NCI-H2196 treated with DMSO at 0.1 percent for 48 hours (cell line): ENCODE results near the gene CNOT6L.

ENCODE experiments used
- DNase-seq: peaks from one replicate; lab custom pipeline; 2025; ENCODE audit not compliant: unreplicated experiment; lab: John Stamatoyannopoulos, UW

Gene CNOT6L

DNA sequence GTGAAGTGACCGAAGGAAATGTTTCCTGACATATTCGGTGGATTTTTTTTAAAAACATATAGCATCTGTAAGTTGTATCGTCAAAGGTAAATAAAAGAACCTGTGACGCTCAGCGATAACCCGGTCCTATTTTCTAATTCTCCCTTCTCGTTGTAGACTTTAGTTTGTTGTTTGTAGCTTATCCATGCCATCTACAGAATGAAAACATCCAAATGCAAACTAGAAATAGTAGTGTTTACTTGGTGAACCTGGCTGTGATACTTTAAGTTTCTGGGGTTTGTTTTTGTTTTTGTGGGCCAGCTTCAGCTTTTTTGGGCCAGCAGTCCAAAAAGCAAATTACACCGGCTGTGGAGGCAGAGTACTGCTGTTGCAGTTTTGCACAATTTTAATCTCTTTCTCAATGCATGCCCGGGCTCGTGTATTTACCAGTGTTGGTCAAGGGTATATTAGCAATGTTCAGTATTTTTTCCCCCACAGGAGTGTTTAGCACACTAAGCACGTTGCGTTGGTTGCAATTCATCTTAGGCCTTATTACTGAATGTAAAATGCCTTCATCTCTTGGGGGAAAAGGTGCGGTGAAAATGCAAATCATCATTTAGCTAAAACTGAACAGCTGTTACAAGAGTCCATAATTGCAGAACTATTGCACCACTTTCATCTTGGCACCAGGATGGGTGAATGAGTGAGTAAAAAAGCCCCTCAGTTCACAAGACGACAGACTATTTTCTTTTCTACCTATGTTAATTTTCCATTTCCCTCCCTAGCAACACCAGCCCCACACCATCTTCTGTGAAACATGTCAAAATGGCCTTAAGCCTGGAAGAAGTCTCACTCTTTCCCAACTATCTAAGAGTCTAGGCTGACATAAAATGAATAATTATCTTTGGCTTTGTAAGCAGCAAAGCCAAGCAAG lies 1.7 kb upstream of the CNOT6L start:
- DNase-seq = no peak

DNA sequence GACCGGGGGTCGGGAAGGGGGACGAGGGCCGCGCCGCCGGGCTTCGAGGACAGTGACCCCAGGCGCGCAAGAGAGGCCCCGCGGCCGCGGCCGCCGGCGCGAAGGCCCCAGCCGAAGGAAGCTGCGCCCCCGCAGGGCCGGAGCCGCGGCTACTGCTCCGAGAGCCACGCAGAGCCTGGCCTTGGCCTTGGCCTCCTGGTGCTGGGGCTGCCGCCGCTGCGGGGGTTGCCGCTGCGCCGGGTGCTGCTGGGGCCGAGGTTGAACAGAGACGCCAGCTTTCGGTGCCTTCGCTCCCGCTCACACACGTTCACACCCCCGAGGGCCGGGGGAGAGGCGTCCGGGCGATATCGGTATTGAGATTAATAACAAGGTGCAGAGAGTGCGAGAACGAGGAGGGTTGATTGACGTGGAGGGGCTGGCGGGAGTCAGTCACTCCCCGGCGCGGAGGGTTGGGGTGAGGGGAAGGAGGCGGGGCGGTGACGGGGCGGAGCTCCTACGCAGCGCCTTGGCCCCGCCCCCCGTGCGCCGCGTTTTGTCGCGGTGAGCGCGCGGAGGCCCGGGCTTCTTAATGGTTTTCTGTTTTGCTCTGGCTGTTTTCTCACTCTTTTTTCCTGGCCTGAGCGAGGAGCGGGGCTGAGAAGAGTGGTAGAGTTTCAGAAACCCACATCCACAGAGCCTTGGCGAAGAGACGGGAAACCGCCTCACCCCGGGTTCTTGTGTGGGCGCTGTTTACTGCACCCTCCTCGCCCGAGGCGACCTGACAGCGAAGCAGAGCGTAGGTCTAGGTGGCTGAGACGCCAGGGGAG lies 878 bp upstream of the CNOT6L start:
- peak; percentile 44 for DNase-seq

DNA sequence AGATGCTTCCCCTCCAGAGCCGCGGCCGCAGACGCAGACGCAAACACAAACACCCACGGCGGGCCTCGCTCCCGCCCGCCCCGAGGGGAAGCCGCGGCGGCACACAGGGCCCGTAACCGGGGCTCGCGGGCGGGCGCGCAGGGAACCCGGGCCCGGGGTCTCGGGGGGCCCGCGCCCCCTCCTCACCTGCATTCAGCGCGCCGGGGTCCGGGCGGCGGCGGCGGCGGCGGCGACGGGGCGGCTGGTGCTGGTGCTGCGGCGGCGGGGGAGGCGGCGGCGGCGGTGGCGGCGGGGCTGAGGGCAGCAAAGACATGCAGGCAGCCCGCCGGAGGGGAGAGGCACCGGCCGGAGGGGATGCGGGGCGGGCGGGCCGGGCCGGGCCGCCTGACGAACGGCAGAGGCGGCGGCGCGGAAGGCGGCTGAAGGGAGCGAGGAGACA lies 255 bp upstream of the CNOT6L start:
- DNase-seq = no peak

DNA sequence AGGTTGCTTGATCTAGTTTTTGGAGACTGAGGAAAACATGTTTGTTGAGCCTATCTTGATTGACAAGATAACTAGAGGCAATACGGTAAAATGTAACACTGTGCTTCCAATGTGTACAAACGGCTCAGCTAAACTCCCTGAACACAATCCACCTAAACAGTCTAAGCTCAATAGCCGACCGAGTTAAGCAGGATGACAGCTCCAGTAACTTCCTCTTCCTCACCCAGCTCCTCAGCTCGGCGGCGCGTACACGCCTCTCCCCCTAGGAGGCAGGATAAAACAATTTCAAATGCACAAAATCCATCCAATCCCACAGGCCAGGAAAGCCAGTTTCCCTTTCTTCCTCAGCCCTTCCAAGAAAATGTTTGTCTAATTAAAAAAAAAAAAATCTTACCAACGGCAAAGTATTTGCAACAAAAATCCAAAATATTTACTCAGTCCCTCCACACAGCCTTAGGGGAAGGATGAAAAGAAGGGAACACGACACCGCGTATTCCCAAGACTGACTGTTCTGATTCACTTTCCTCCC lies 1.0 kb downstream of the CNOT6L start:
- peak; percentile 46 for DNase-seq

DNA sequence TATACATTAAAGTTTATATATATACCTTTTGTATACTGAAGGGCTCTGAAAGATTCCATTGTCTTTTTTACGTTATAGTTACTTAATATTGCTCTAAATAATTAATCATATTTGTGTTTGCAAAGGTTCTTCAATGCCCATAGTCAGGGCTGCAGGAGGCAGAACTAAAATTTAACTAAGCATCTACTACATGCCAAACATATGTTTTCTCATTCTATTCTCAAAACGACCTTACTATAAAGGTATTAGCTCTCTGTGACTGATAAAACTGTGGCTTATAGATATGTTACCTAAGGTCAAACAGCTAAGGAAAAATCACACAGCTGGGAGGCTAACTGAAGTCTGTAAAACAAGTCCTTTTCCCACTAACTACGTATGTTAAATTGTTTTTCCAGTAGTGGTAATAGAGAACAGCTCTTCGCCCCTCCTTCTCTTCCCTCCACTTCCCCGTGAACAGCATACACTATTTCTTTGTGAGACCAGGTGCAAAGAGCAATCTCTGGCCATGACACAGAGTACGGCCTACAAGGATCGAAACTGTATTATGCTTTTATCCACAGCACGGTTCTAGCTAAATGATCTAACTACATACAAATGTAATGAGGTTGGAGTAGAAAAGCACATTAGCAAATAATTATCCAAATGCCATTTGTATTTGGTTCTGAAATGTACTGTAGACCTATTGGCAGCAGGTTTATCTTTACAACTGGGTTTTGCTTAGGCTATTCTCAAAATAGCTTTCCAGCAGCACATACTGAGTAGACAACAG lies 1.7 kb downstream of the CNOT6L start:
- DNase-seq = no peak

DNA sequence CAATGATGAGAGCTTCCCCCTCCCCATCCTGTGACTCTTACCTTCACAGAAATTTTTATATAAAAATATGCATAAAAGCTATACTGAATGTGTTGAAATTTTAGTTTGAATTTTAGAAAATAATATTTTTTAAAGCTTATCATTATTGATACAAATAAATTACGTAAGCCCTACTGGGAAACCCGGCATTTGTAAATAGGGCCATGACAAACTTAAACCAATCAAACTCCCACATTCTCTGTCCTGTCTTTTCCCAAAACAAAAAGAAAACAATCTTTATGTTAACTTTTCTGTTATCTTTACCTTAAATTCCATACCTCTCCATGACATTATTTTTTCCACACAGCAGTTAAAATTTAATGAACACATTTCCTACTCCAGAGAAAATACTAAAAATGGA lies 2.6 kb downstream of the CNOT6L start:
- DNase-seq = no peak

DNA sequence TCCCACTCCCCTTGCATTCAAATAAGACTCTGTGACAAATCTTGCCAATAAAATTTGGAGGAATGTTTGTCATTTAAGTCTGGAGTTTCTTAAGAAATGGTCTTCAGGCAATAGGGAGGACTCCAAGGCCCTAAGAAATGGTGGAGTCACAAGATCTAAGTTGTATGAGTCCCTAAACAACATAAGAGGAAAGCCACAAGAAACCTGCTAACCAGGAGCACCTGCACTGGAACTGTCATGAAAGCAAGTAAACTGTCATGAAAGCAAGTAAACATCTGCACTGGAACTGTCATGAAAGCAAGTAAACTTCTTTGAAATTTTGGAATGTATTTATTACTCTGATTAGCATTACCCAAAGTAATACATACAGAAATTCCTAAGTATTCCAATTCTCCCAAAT lies 3.5 kb downstream of the CNOT6L start:
- no peak for DNase-seq

DNA sequence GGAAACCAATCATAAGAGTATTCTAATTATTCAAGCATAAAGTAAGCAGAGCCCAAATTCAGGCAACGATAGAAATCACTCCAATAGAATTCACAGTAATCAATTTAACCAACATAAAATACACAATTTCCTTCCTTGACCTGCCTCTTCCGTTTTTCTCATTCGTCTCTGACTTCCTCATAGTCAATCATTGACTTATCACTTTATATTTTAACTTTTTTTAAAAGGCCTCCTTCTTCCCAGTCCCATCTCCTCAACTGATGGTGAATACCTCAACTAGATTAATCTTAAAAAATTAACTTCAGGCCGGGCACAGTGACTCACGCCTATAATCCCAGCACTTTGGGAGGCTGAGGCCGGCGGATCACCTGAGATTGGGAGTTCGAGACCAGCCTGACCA lies 13.3 kb downstream of the CNOT6L start:
- DNase-seq = no peak

DNA sequence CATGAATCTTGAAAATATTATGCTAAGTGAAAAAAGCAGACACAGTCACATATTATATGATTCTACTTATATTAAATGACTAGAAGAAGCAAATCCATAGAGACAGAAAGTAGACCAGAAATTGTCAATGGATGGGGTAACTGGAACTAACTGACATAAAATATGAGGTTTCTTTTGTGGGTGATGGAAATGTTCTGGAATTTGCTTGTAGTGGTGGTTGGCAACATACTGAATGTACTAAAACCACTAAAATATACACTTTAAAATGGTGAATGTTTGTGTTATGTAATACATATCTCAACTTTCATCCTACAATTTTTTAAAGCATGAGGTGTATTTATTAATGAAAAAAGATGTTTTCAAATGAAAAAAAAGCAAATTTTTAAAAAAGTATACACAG lies 14.7 kb downstream of the CNOT6L start:
- DNase-seq = no peak

DNA sequence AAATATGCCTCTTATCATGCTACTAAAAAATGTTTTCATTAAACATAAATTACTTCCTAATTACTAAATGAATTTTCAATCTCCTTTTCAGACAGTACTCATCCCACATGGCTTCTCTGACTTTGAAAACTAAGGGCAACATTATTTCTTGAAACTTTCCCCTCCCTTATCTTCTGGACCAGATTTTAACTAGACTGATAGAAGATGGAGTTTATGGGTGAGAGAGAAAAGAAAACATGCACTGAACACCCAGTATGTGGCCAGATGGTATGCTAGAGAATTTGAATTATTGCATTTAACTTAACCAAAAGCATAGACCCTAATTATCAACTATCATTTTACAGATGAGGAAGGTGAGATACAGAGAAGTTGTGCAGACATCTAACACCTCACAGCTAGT lies 16.8 kb downstream of the CNOT6L start:
- DNase-seq = no peak

DNA sequence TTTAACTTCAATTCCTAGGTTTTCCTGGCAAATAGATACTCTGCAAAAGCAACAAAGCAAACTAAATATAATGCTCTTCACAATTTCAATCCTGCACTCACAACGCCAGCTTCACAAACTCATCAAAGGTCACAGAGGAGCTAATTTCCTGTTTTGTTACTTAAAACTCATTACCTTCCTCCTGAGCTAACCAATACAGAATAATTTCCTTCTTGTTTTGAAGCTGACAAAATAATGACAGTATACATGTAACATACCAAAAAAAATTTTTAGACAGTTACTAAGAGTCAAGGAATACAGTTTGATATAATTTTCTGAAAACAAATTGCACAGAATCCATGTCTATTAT lies 17.9 kb downstream of the CNOT6L start:
- no peak for DNase-seq

DNA sequence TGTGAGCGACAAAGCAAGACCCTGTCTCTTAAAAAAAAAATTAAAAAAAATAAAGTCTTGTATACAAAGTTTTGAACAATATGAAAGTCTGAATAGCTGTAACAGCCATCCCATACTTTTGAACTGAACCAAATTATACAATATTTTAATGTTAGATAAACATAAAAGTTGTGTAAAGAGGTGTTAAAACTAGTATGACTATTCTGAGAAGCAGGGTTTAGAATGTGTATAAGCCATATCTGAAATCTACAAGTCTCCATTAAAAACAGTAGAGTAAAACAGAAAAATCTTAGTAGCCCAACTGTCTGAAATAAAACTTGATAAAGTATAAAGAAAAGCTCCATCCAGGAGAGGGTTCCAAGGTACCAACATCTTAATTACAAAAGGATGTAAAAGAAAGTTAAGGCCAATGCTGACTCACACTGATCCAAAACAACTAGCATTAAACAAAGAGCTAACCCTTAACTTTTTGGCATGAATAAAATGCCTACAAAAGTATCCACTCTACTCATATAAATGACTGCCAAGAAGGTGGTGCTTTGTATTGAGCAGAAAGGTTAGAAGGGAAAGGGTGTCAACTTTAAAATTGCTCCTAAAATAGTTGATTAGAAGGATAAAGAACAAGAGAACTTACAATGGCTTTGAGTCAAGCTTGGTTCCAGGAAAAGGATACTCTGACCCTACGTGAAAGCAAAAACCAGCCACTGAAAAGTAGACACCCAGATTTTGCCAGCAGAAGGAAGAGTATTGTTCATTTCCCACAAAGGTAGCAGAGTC lies 18.5 kb downstream of the CNOT6L start:
- DNase-seq = no peak

DNA sequence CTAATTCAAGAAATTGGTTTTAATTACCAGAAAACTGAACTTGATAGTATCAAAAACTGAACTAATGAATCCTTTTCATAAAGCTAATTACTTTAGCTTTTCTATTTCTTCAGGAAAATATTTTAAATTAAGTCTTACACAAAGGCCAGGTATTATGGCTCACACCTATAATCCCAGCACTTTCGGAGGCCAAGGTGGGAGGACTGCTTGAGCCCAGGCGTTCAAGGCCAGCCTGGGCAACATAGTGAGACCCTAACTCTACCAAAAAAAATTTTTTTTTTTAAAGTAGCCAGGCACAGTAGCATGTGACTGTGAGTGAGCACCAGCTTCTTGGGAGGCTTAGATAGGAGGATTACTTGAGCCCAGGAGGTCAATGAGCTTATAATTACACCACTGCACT lies 19.1 kb downstream of the CNOT6L start:
- DNase-seq = no peak

DNA sequence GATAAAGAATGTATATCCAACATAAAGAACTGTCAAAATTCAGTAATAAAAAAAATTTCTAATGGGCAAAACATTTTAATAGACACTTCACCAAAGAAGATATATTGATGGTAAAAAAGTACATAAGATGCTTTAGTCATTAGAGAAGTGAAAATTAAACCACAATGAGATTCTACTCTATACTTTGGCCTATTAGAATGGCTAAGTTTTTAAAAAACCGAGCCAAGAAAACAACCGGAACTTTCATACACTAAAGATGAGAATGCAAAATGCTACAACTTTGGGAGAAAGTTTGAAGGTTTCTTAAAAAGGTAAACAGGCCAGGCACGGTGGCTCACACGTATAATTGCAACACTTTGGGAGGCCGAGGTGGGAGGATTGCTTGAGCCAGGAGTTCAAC lies 20.8 kb downstream of the CNOT6L start:
- no peak for DNase-seq

DNA sequence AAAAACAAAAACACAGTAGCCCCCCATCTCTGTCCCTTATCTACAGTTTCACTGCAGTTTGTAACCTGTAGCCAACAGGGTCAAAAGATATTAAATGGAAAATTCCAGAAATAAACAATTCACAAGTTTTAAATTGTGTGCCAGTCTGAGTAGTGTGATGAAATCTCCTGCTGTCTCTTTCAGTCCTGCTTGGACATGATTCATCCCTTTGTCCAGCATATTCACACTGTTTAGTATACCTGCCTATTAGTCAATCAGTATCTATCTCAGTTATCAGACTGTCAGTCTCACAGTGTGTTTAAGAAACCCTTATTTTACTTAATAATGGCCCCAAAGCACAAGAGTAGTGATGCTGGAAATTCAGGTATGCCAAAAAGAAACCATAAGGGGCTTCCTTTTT lies 21.9 kb downstream of the CNOT6L start:
- no peak for DNase-seq

DNA sequence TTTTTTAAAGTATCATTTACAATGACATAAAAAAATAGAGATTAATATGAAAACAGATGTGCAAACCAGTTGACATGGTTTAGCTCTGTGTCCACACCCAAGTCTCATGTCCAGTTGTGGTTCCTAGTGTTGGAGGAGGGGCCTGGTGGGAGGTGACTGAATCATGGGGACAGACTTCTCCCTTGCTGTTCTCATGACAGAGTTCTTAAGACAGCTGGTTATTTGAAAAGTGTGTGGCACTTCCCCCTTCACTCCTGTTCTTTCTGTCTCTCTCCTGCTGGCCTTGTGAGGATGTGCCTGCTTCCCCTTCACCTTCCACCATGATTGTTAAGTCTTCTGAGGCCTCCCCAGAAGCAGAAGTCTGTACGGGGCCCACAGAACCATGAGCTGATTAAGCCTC lies 23.8 kb downstream of the CNOT6L start:
- DNase-seq = no peak

DNA sequence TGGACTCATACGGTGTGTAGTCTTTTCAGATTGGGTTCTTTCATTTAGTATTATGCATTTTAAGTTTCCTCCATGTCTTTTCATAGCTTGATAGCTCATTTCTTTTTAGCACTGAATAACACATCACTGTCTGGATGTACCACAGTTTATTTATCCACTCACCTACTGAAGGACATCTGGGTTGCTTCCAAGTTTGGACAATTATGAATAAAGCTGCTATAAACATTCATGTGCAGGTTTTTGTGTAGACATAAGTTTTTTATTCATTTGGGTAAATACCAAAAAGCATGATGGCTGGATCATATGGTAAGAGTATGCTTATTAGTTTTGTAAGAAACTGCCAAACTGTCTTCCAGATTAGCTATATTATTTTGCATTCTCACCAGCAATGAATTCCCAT lies 29.0 kb downstream of the CNOT6L start:
- DNase-seq = no peak

DNA sequence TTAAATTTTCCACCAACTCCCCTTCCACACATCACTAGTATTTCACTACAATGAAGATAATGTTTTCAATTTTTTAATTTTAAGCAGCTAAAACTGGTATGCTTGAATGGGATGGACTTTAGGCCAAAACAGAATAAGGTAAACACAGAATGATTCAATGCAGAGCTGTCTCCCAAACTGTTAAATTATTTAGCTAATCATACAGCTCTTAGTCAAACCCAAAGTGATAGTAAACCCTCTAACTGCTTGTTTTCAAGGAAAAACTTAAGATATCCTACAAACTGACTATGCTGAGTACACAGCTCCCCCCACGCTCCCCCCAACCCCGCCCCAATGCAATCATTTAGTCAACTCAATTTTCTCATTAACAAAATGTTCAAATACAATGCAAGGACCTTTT lies 30.2 kb downstream of the CNOT6L start:
- no peak for DNase-seq

DNA sequence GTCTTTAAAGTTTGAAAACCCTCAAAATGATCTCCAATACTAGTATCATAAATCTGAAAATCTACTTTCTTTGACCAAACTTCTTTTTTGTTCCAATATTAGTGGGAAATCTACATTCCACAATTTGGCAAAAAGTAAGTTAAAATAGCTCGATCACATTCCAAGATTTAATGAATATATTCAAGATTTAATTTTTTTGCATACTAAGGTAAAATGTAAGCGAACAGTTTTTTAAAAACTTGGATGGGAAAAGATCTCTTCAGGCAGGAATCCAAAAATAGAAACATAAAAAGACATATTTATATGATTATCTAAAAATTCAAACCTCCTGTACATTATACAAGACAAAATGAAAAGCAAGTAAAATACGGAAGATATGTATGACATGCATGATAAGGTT lies 31.2 kb downstream of the CNOT6L start:
- DNase-seq = no peak

DNA sequence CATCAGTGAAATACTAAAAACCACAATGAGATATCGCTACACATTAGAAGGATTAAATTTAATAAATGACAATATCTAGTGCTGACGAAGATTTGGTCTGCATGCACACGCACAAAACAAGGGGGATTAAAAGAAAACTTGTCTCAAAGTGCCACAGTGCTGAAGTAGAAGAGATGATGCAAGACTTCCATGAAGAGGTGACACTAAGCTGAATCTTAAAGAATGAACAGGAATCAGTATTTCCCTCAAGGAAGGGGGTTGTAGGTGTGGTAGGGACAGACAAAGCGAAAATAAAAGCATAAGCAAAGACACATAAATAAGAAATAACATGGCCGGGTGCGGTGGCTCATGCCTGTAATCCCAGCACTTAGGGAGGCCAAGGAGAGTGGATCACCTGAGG lies 33.5 kb downstream of the CNOT6L start:
- no peak for DNase-seq

DNA sequence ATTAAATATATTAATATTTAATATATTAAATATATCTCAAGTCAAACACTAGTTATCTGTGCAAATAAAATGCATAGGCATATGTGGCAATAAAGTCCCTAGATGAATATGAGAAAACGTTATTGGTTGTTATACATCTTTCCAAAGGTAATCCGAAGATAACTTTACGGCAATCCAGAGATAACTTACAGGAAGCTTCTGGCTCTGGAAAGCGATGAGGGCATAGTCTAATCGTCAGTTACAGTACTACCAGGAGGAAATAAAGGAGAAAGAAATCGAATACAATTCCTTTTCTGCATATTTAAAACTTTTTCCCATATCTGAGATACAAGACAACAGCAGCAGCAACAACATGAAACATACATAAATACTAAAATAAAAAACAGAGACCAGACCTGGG lies 35.3 kb downstream of the CNOT6L start:
- no peak for DNase-seq
